HFFc6 (cell line): Measurements from ENCODE around the gene CDIPT. TPM values are rescaled to one million over a fixed set of nuclear protein-coding genes. Genes with fewer than 3 reads are reported as not detected.
"Not testable (repeated sequence)": the region's sequence is repeated elsewhere in the genome, so short reads cannot be mapped to it uniquely, and the experiment has no call there.

ENCODE experiments used
- DNase-seq: peaks from one replicate; pipeline ENCODE4 v3.0.0-alpha.2; 2018
- H3K27ac Mint-ChIP-seq: 2 replicates; pipeline ENCODE4 v1.8.0; 2020; ENCODE audit warnings: mild to moderate bottlenecking, mixed read lengths
- H3K27me3 Mint-ChIP-seq: 2 replicates; pipeline ENCODE4 v1.8.0; 2021; ENCODE audit warnings: mild to moderate bottlenecking, moderate library complexity, mixed read lengths; ENCODE audit not compliant: insufficient read depth
- H3K36me3 Mint-ChIP-seq: 2 replicates; pipeline ENCODE4 v1.8.0; 2021; ENCODE audit warnings: low read depth, mixed read lengths
- H3K4me1 Mint-ChIP-seq: 2 replicates; pipeline ENCODE4 v1.8.0; 2020; ENCODE audit warnings: low read depth, mixed read lengths
- H3K4me3 Mint-ChIP-seq: 2 replicates; pipeline ENCODE4 v1.8.0; 2020; ENCODE audit warnings: mild to moderate bottlenecking, moderate library complexity, mixed read lengths
- H3K9me3 Mint-ChIP-seq: 2 replicates; pipeline ENCODE4 v1.8.0; 2020; ENCODE audit warnings: mild to moderate bottlenecking, mixed read lengths
- CTCF ChIP-seq: fragments of 200-600 bp; sonication (generic); IDR thresholded peaks from 2 replicates; pipeline ENCODE4 v1.5.0; 2021; ENCODE audit warnings: antibody characterized with exemption, mild to moderate bottlenecking
- total RNA-seq, 6 experiments: library from RNA; stranded (reverse); fragmentation: NEBNext Ultra II Directional; extraction: Animal tissue kit (Norgen Biotek cat#: 25700); gene quantifications; 2 replicates in 1 of 6; 3 replicates in 5 of 6; pipeline ENCODE4 v1.2.3, GENCODE V29; 2021

CDIPT gene
- total RNA-seq, 6 experiments from 2014 or later: 82.6 to 115 (median 94.7) TPM

- no peak overlapping the region for H3K27ac Mint-ChIP-seq
- peaks cover 30% of the 10 kb centered on the region for H3K36me3 Mint-ChIP-seq
- 0 out of 2 replicates have a peak, but pooled peaks cover 5% of the 10 kb centered on the region for H3K4me1 Mint-ChIP-seq
- no peak for TF ChIP-seq CTCF
- DNase-seq: no peak
- H3K9me3 Mint-ChIP-seq: no peaks in the 10 kb centered on the region
- peaks cover 3% of the 10 kb centered on the region for H3K27me3 Mint-ChIP-seq
- H3K4me3 Mint-ChIP-seq: no peak overlapping the region
Observed at GRCh38 chr16:29834079-29834478, 28.9 kb downstream of the CDIPT start.

GRCh38 chr16:29833219-29833618, 29.8 kb downstream of the CDIPT start:
- not testable (repeated sequence) for H3K4me3 Mint-ChIP-seq, H3K9me3 Mint-ChIP-seq, H3K4me1 Mint-ChIP-seq, H3K27me3 Mint-ChIP-seq, H3K27ac Mint-ChIP-seq, DNase-seq
- peaks cover 30% of the 10 kb centered on the region for H3K36me3 Mint-ChIP-seq

- H3K27ac Mint-ChIP-seq: no peak overlapping the region
- DNase-seq: no peak
- H3K27me3 Mint-ChIP-seq: peaks cover 3% of the 10 kb centered on the region
- H3K4me3 Mint-ChIP-seq: no peak overlapping the region
- peaks cover 28% of the 10 kb centered on the region for H3K36me3 Mint-ChIP-seq
- H3K4me1 Mint-ChIP-seq: peaks cover 16% of the 10 kb centered on the region
- no peak for TF ChIP-seq CTCF
- no peaks in the 10 kb centered on the region for H3K9me3 Mint-ChIP-seq
Observed at GRCh38 chr16:29831490-29831889, 31.5 kb downstream of the CDIPT start.

- Mint-ChIP-seq H3K27ac (no peak overlapping the region), H3K9me3 (no peaks in the 10 kb centered on the region), H3K4me1 (peaks cover 20% of the 10 kb centered on the region), H3K36me3 (peaks cover 25% of the 10 kb centered on the region), H3K27me3 (peaks cover 3% of the 10 kb centered on the region), H3K4me3 (no peak overlapping the region)
- DNase-seq: no peak
- TF ChIP-seq CTCF: no peak
Observed at GRCh38 chr16:29830774-29831173, 32.3 kb downstream of the CDIPT start.

GRCh38 chr16:29826342-29826695, 36.7 kb downstream of the CDIPT start:
- Mint-ChIP-seq H3K36me3 (peaks cover 18% of the 10 kb centered on the region), H3K4me3 (peak overlapping the region; percentile 98; the same call in 1 of the 2 replicates), H3K27ac (peak overlapping the region; percentile 97), H3K27me3 (peaks cover 6% of the 10 kb centered on the region), H3K4me1 (peaks cover 61% of the 10 kb centered on the region), H3K9me3 (no peaks in the 10 kb centered on the region)
- no peak for TF ChIP-seq CTCF
- no peak for DNase-seq

GRCh38 chr16:29825145-29826044, 37.6 kb downstream of the CDIPT start:
- H3K4me1 Mint-ChIP-seq: peaks cover 61% of the 10 kb centered on the region
- TF ChIP-seq CTCF: no peak
- peak overlapping the region; percentile 98 for H3K4me3 Mint-ChIP-seq
- DNase-seq: peak; percentile 74
- H3K27ac Mint-ChIP-seq: peak overlapping the region; percentile 97
- H3K27me3 Mint-ChIP-seq: peaks cover 5% of the 10 kb centered on the region
- H3K36me3 Mint-ChIP-seq: peaks cover 23% of the 10 kb centered on the region
- no peaks in the 10 kb centered on the region for H3K9me3 Mint-ChIP-seq
